Fibroblast of the aortic adventitia (primary cell): ENCODE data around the gene GJA10. TPM values are rescaled to one million over a fixed set of nuclear protein-coding genes. Genes with fewer than 3 reads are reported as not detected.
"Not testable (repeated sequence)": the region's sequence is repeated elsewhere in the genome, so short reads cannot be mapped to it uniquely, and the experiment has no call there.

ENCODE experiments used
- DNase-seq: peaks from one replicate; pipeline ENCODE4 v3.0.0-alpha.2; 2010; ENCODE audit warnings: low read depth
- H3K4me3 ChIP-seq: 2 replicates; pipeline ENCODE4 v1.5.1; 2011; ENCODE audit warnings: low read depth, mild to moderate bottlenecking, control low read depth, low read length, moderate library complexity
- total RNA-seq: library from RNA; depleted of rRNA; stranded (reverse); fragments of >200 nt; gene quantifications from 2 replicates; pipeline ENCODE4 v1.2.3, GENCODE V29; 2012; ENCODE audit warnings: low replicate concordance
- TF ChIP-seq, protein P1 (sequence below): IDR thresholded peaks from 2 replicates; pipeline ENCODE4 v1.5.1; 2011; ENCODE audit warnings: mild to moderate bottlenecking, low read length, control low read depth, inconsistent platforms; ENCODE audit not compliant: insufficient read depth

GJA10 gene
- not detected in 2 replicates for total RNA-seq

DNA sequence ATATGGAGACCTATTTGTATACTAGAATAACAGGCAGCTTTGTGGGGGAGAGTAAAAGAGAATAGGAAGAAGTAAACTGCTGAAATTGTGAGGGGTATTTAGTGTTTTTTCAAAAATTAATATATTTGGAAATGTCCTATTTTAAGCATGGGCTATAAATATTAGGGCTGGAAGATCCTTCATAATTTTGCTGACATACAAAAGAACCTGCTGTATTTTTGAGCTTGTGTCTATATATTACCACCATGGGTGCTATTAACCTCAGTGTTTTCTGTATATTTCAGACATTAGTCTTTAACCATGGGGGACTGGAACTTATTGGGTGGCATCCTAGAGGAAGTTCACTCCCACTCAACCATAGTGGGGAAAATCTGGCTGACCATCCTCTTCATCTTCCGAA lies at the start of gene GJA10:
Gene GJA10, plus strand, starts transcription at position 301 of the 400 bp plus-strand sequence. Its CDS starts 0 bp downstream, at position 301.
- no peak for DNase-seq
- TF ChIP-seq, protein P1, sequence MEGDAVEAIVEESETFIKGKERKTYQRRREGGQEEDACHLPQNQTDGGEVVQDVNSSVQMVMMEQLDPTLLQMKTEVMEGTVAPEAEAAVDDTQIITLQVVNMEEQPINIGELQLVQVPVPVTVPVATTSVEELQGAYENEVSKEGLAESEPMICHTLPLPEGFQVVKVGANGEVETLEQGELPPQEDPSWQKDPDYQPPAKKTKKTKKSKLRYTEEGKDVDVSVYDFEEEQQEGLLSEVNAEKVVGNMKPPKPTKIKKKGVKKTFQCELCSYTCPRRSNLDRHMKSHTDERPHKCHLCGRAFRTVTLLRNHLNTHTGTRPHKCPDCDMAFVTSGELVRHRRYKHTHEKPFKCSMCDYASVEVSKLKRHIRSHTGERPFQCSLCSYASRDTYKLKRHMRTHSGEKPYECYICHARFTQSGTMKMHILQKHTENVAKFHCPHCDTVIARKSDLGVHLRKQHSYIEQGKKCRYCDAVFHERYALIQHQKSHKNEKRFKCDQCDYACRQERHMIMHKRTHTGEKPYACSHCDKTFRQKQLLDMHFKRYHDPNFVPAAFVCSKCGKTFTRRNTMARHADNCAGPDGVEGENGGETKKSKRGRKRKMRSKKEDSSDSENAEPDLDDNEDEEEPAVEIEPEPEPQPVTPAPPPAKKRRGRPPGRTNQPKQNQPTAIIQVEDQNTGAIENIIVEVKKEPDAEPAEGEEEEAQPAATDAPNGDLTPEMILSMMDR = no peak
- H3K4me3 ChIP-seq = no peak within 1 kb of the TSS

DNA sequence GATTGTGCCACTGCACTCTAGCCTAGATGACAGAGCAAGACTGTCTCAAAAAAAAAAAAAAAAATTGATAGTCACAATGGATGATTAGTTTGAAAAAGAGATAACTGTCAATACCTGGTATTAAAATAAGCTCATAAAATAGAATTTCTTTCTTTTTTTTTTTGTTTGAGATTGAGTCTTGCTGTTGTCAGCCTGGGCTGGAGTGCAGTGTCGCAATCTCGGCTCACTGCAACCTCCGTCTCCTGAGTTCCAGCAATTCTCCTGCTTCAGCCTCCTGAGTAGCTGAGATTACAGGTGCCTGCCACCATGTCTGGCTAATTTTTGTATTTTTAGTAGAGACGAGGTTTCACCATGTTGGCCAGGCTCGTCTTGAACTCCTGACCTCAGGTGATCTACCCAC lies 46.8 kb upstream of the GJA10 start:
- not testable (repeated sequence) for H3K4me3 ChIP-seq, DNase-seq

DNA sequence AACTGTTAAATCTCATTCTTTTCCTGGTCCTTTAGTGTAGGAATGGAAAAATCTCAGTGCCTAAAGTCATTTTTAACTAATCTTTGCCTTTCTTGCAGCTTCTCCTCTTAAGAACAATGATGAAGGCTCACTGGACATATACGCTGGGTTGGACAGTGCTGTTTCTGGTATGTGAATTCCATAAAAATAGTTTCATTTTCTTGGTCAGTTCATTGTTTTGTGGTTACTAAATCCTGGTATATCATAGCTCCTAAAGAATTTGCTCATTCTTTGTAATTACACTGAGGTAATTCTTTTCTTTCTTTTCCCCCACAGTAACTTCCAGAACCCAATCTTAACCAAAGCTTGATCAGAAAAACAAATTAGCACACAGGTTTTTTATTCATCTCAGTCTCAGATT lies 41.2 kb upstream of the GJA10 start:
- no peak overlapping the region for H3K4me3 ChIP-seq
- TF ChIP-seq, protein P1 = no peak
- peak; percentile 20 for DNase-seq

DNA sequence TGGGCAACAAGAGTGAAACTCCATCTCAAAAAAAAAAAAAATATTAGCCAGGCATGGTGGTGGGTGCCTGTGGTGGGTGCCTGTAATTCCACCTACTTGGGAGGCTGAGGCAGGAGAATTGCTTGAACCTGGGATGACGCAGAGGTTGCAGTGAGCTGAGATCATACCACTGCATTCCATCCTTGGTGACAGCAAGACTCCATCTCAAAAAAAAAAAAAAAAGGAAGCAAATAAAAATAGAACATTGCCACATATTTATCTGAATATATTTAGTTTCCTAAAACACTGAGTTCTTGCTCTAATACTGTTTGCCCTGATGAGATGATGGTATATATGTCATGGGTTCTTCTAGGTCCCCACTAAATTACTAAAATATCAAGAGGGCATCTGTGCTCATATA lies 36.2 kb upstream of the GJA10 start:
- TF ChIP-seq, protein P1 = no peak
- no peak overlapping the region for H3K4me3 ChIP-seq
- DNase-seq = no peak

DNA sequence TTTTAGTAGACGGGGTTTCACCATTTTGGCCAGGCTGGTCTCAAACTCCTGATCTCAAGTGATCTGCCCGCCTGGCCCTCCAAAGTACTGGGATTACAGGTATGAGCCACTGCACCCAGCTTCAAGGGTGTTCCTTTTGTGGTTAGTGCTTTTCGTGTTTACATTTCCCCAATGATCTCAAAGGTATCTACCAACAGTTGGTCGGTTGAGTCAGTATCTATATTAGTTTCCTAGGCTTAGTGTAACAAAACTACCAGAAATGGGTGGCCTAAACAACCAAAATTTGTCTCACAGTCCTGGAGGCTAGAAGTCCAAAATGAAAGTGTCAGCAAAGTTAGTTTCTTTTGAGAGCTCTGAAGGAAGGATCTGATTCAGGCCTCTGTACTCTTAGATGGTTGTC lies 34.5 kb upstream of the GJA10 start:
- H3K4me3 ChIP-seq = no peak overlapping the region
- TF ChIP-seq, protein P1 = no peak
- no peak for DNase-seq

DNA sequence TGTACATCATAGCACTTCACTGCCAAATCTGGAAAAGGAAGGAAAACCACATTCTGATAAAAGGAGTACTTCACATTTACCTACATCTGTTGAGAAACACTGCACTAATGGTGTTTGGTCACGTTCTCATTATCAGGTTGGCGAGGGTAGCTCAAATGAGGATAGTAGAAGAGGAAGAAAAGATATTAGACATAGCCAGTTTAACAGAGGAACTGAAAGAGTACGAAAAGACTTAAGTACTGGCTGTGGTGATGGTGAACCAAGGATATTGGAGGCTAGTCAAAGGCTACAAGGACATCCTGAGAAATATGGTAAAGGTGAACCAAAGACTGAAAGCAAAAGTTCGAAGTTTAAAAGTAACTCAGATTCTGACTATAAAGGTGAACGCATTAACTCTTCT lies 32.0 kb upstream of the GJA10 start:
- no peak for DNase-seq
- no peak overlapping the region for H3K4me3 ChIP-seq
- TF ChIP-seq, protein P1 = no peak

DNA sequence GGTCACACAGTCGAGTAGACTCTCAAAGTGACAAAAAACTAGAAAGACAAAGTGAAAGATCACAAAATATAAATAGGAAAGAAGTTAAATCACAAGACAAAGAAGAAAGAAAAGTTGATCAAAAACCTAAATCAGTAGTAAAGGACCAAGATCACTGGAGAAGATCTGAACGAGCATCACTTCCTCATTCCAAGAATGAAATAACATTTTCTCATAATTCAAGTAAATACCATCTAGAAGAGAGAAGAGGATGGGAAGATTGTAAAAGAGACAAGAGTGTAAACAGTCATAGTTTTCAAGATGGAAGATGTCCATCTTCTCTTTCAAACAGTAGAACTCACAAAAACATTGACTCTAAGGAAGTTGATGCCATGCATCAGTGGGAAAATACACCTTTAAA lies 31.6 kb upstream of the GJA10 start:
- H3K4me3 ChIP-seq = no peak overlapping the region
- no peak for DNase-seq
- TF ChIP-seq, protein P1 = no peak
